ENCODE measurements around the gene CKMT1B.
"Not testable (repeated sequence)": the region's sequence is repeated elsewhere in the genome, so short reads cannot be mapped to it uniquely, and the experiment has no call there.

Gene CKMT1B

GRCh38 chr15:43593328-43594190, at the start of gene CKMT1B:
CKMT1B (plus strand) TSS chr15:43594027; CDS start chr15:43594219, 192 bp downstream.
- DNase-seq (ENCODE audit: low spot score in 2 of 2); H3K4me3 ChIP-seq; in situ Hi-C loops (cut with MboI; ENCODE audit: low sequenced_read_pairs); H3K4me1 ChIP-seq; H3K27me3 ChIP-seq (ENCODE audit: low read depth); H3K36me3 ChIP-seq (replicated peaks); H3K9me3 ChIP-seq: not testable (repeated sequence)

- Histone ChIP-seq H3K4me3 (no peak overlapping the region), H3K36me3 (replicated peaks) (no peaks in the 10 kb centered on the region), H3K9me3 (no peaks in the 10 kb centered on the region), H3K27me3 (ENCODE audit: low read depth) (no peaks in the 10 kb centered on the region), H3K4me1 (no peaks in the 10 kb centered on the region)
- in situ Hi-C loops (cut with MboI; ENCODE audit: low sequenced_read_pairs): no loop called here
- DNase-seq (ENCODE audit: low spot score in 2 of 2): no peak
Observed at GRCh38 chr15:43544266-43544665, 49.6 kb upstream of the CKMT1B start.

- H3K4me1 ChIP-seq: peaks cover 3% of the 10 kb centered on the region
- no peaks in the 10 kb centered on the region for H3K27me3 ChIP-seq (ENCODE audit: low read depth)
- no peaks in the 10 kb centered on the region for H3K9me3 ChIP-seq
- no peak for DNase-seq (ENCODE audit: low spot score in 2 of 2)
- H3K36me3 ChIP-seq (replicated peaks): no peaks in the 10 kb centered on the region
- in situ Hi-C loops (cut with MboI; ENCODE audit: low sequenced_read_pairs): no loop called here
- H3K4me3 ChIP-seq: no peak overlapping the region
Observed at GRCh38 chr15:43545426-43545825, 48.4 kb upstream of the CKMT1B start.

GRCh38 chr15:43547539-43547938, 46.3 kb upstream of the CKMT1B start:
- Histone ChIP-seq H3K4me1 (peaks cover 7% of the 10 kb centered on the region), H3K36me3 (replicated peaks) (no peaks in the 10 kb centered on the region), H3K9me3 (no peaks in the 10 kb centered on the region), H3K4me3 (no peak overlapping the region), H3K27me3 (ENCODE audit: low read depth) (no peaks in the 10 kb centered on the region)
- DNase-seq (ENCODE audit: low spot score in 2 of 2): no peak
- in situ Hi-C loops (cut with MboI; ENCODE audit: low sequenced_read_pairs): no loop called here

GRCh38 chr15:43550527-43551363, 43.1 kb upstream of the CKMT1B start:
- H3K9me3 ChIP-seq: no peaks in the 10 kb centered on the region
- peak in 1 of 2 experiments; percentile 85 for DNase-seq (ENCODE audit: low spot score in 2 of 2)
- in situ Hi-C loops (cut with MboI; ENCODE audit: low sequenced_read_pairs): no loop called here
- peaks cover 7% of the 10 kb centered on the region for H3K4me1 ChIP-seq
- no peaks in the 10 kb centered on the region for H3K27me3 ChIP-seq (ENCODE audit: low read depth)
- no peaks in the 10 kb centered on the region for H3K36me3 ChIP-seq (replicated peaks)
- H3K4me3 ChIP-seq: no peak overlapping the region

GRCh38 chr15:43552256-43552655, 41.6 kb upstream of the CKMT1B start:
- H3K36me3 ChIP-seq (replicated peaks): no peaks in the 10 kb centered on the region
- H3K4me3 ChIP-seq: no peak overlapping the region
- in situ Hi-C loops (cut with MboI; ENCODE audit: low sequenced_read_pairs): no loop called here
- H3K27me3 ChIP-seq (ENCODE audit: low read depth): no peaks in the 10 kb centered on the region
- peaks cover 7% of the 10 kb centered on the region for H3K4me1 ChIP-seq
- DNase-seq (ENCODE audit: low spot score in 2 of 2): no peak
- H3K9me3 ChIP-seq: no peaks in the 10 kb centered on the region

- no peaks in the 10 kb centered on the region for H3K27me3 ChIP-seq (ENCODE audit: low read depth)
- H3K4me1 ChIP-seq: peaks cover 7% of the 10 kb centered on the region
- no peaks in the 10 kb centered on the region for H3K9me3 ChIP-seq
- H3K36me3 ChIP-seq (replicated peaks): no peaks in the 10 kb centered on the region
- no peak overlapping the region for H3K4me3 ChIP-seq
- DNase-seq (ENCODE audit: low spot score in 2 of 2): no peak
- in situ Hi-C loops (cut with MboI; ENCODE audit: low sequenced_read_pairs): no loop called here
Observed at GRCh38 chr15:43552986-43553385, 40.8 kb upstream of the CKMT1B start.

- DNase-seq (ENCODE audit: low spot score in 2 of 2); H3K9me3 ChIP-seq; H3K4me3 ChIP-seq; H3K4me1 ChIP-seq; in situ Hi-C loops (cut with MboI; ENCODE audit: low sequenced_read_pairs); H3K27me3 ChIP-seq (ENCODE audit: low read depth); H3K36me3 ChIP-seq (replicated peaks): not testable (repeated sequence)
Observed at GRCh38 chr15:43562753-43563152, 31.1 kb upstream of the CKMT1B start.

- in situ Hi-C loops (cut with MboI; ENCODE audit: low sequenced_read_pairs); H3K4me1 ChIP-seq; DNase-seq (ENCODE audit: low spot score in 2 of 2); H3K9me3 ChIP-seq; H3K4me3 ChIP-seq; H3K36me3 ChIP-seq (replicated peaks); H3K27me3 ChIP-seq (ENCODE audit: low read depth): not testable (repeated sequence)
Observed at GRCh38 chr15:43563793-43564192, 30.0 kb upstream of the CKMT1B start.

- H3K4me1 ChIP-seq; DNase-seq (ENCODE audit: low spot score in 2 of 2); in situ Hi-C loops (cut with MboI; ENCODE audit: low sequenced_read_pairs); H3K4me3 ChIP-seq; H3K9me3 ChIP-seq; H3K36me3 ChIP-seq (replicated peaks); H3K27me3 ChIP-seq (ENCODE audit: low read depth): not testable (repeated sequence)
Observed at GRCh38 chr15:43566615-43567014, 27.2 kb upstream of the CKMT1B start.

- H3K4me3 ChIP-seq; H3K27me3 ChIP-seq (ENCODE audit: low read depth); H3K36me3 ChIP-seq (replicated peaks); H3K4me1 ChIP-seq; in situ Hi-C loops (cut with MboI; ENCODE audit: low sequenced_read_pairs); H3K9me3 ChIP-seq; DNase-seq (ENCODE audit: low spot score in 2 of 2): not testable (repeated sequence)
Observed at GRCh38 chr15:43574607-43575006, 19.2 kb upstream of the CKMT1B start.

GRCh38 chr15:43589778-43590466, 3.9 kb upstream of the CKMT1B start, which contains the start of gene PPIP5K1:
PPIP5K1 (minus strand) TSS chr15:43590208; CDS start chr15:43584504, 5,704 bp downstream.
- H3K4me1 ChIP-seq; H3K27me3 ChIP-seq (ENCODE audit: low read depth); DNase-seq (ENCODE audit: low spot score in 2 of 2); H3K9me3 ChIP-seq; in situ Hi-C loops (cut with MboI; ENCODE audit: low sequenced_read_pairs); H3K4me3 ChIP-seq; H3K36me3 ChIP-seq (replicated peaks): not testable (repeated sequence)

- H3K9me3 ChIP-seq; H3K4me1 ChIP-seq; in situ Hi-C loops (cut with MboI; ENCODE audit: low sequenced_read_pairs); H3K4me3 ChIP-seq; H3K27me3 ChIP-seq (ENCODE audit: low read depth); DNase-seq (ENCODE audit: low spot score in 2 of 2); H3K36me3 ChIP-seq (replicated peaks): not testable (repeated sequence)
Observed at GRCh38 chr15:43592841-43593240, 986 bp upstream of the CKMT1B start.
